Tibial nerve (tissue), 4 donors: ENCODE data around the gene SEMA4G. TPM values are rescaled to one million over a fixed set of nuclear protein-coding genes. Genes with fewer than 3 reads are reported as not detected.
A peak's percentile ranks its signal among the peaks of the same experiment; 100 is the strongest.

Source experiments
- DNase-seq, 2 donors: peaks; one replicate each; pipeline ENCODE4 v3.0.0-alpha.2; 2019; ENCODE audit warnings: low spot score in 2 of 2
- H3K27ac ChIP-seq, 4 donors: fragments of 200-600 bp; sonication (generic) in 3 of 4; one replicate each; pipeline ENCODE4 v1.5.1; 2017 to 2019; ENCODE audit warnings: mild to moderate bottlenecking in 1 of 4
- H3K27me3 ChIP-seq, 2 donors: fragments of 200-600 bp; sonication (generic) in 1 of 2; one replicate each; pipeline versions ENCODE4 v1.5.1 to v1.6.0; 2017 to 2019
- H3K36me3 ChIP-seq, 3 donors: fragments of 200-600 bp; sonication (generic); one replicate each; pipeline ENCODE4 v1.5.1; 2018 to 2019
- H3K4me1 ChIP-seq, 4 donors: fragments of 200-600 bp; sonication (generic) in 3 of 4; one replicate each; pipeline ENCODE4 v1.5.1; 2017 to 2019
- H3K4me3 ChIP-seq, 4 donors: fragments of 200-600 bp; sonication (generic) in 3 of 4; one replicate each; pipeline ENCODE4 v1.5.1; 2017 to 2019; ENCODE audit warnings: mild to moderate bottlenecking in 1 of 4, moderate library complexity in 1 of 4
- H3K9me3 ChIP-seq, 4 donors: fragments of 200-600 bp; sonication (generic) in 3 of 4; one replicate each; pipeline ENCODE4 v1.5.1; 2017 to 2019
- CTCF ChIP-seq, 5 experiments: fragments of 200-600 bp in 3 of 5; fragments of 450-650 bp in 2 of 5; sonication (generic) in 3 of 5; IDR thresholded peaks; one replicate each; pipeline ENCODE4 v1.5.1; 2016 to 2019; ENCODE audit warnings: antibody characterized with exemption in 5 of 5, mild to moderate bottlenecking in 3 of 5, moderate library complexity in 2 of 5
- EP300 ChIP-seq, 2 donors: sonication (generic); formaldehyde crosslinking; IDR thresholded peaks; one replicate each; pipeline ENCODE4 v1.6.1; 2017; ENCODE audit warnings: antibody characterized with exemption in 2 of 2, mild to moderate bottlenecking in 1 of 2
- POLR2A ChIP-seq, 2 donors: fragments of 450-650 bp; IDR thresholded peaks; one replicate each; pipeline ENCODE4 v1.6.1; 2017; ENCODE audit warnings: antibody characterized with exemption in 2 of 2, mild to moderate bottlenecking in 2 of 2, moderate library complexity in 2 of 2
- WGBS, 2 donors: methylation state at CpG; one replicate each; pipeline ENCODE4 v1.1.5; 2018; 5-methylcytosine and 5-hydroxymethylcytosine counted together
- total RNA-seq, 4 donors: library from RNA; depleted of rRNA; stranded (reverse); fragments of >200 nt; gene quantifications; one replicate each; pipeline ENCODE4 v1.1.0, GENCODE V29; 2016

The SEMA4G gene
- total RNA-seq, 4 donors from 2014 or later, result 3.1 to 9.2 (median 5.3) TPM

GRCh38 chr10:100980311-100980710 is 11.0 kb downstream of the SEMA4G start:
- Histone ChIP-seq H3K4me1 (peaks cover 0 to 9% (median 0%) of the 10 kb centered on the region in 4 donors), H3K4me3 (no peak overlapping the region), H3K27ac (no peak overlapping the region), H3K27me3 (no peaks in the 10 kb centered on the region), H3K9me3 (no peaks in the 10 kb centered on the region), H3K36me3 (peaks cover 0 to 89% (median 0%) of the 10 kb centered on the region in 3 donors)
- WGBS, 2 donors, result 70 to 83% methylated on average over 2 of the region's 2 CpGs
- no peak for DNase-seq
- TF ChIP-seq POLR2A (IDR thresholded peaks at IDR 0.05) (no peak), CTCF (IDR thresholded peaks at IDR 0.05) (no peak), EP300 (IDR thresholded peaks at IDR 0.05) (no peak)

GRCh38 chr10:100980711-100981110 is 11.4 kb downstream of the SEMA4G start:
- peaks cover 0 to 93% (median 0%) of the 10 kb centered on the region in 3 donors for H3K36me3 ChIP-seq

DNA sequence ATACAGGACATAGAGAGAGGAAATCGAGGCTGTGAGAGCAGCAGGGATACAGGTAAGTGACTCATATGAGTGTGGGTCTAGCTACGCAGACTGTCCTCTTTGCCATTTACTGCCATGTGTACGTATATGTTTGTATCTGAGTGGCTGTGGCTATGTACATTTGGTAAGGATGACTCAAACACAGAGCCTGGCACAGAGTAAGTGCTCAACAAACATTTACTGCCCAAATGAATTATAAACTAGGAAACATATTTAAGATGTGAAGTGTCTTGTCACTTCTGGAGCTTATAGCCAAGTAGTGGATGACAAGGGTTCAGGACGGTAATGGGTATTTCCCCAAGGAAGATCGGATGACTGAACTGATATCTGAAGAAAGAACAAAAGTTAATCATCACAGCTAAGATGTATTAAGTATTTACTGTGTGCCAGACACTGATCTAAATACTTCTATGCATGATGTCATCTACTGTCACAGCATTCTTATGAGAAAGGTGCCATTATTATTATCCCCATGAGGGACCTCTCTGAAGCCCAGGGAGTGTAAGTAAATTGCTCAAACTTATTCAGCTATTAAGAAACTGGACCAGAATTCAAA is 12.0 kb downstream of the SEMA4G start:
- peaks cover 0 to 19% (median 2%) of the 10 kb centered on the region in 4 donors for H3K4me1 ChIP-seq

More at GRCh38 chr10:100980711-100981110, 11.4 kb downstream of the SEMA4G start:
- DNase-seq, result no peak
- H3K27ac ChIP-seq, result no peak overlapping the region
- TF ChIP-seq EP300 (IDR thresholded peaks at IDR 0.05), result no peak
- no peak for TF ChIP-seq CTCF (IDR thresholded peaks at IDR 0.05)
- H3K4me3 ChIP-seq, result no peak overlapping the region
- H3K9me3 ChIP-seq, result no peaks in the 10 kb centered on the region
- WGBS, 2 donors, result 86 to 97% methylated on average over 7 of the region's 7 CpGs
- peaks cover 0 to 13% (median 0%) of the 10 kb centered on the region in 4 donors for H3K4me1 ChIP-seq
- no peaks in the 10 kb centered on the region for H3K27me3 ChIP-seq

GRCh38 chr10:100982916-100983830 is 13.9 kb downstream of the SEMA4G start:
- no peaks in the 10 kb centered on the region for H3K9me3 ChIP-seq
- no peak overlapping the region for H3K4me3 ChIP-seq
- H3K27me3 ChIP-seq, result no peaks in the 10 kb centered on the region
- H3K4me1 ChIP-seq, result peaks cover 0 to 31% (median 14%) of the 10 kb centered on the region in 4 donors
- peak overlapping the region in 2 of 4 donors; percentile 70 to 87 for H3K27ac ChIP-seq
- WGBS, 2 donors, result 87% methylated on average over 11 to 14 of the region's 24 CpGs
- TF ChIP-seq CTCF (IDR thresholded peaks at IDR 0.05), result no peak
- TF ChIP-seq EP300 (IDR thresholded peaks at IDR 0.05), result no peak
- no peak for TF ChIP-seq POLR2A (IDR thresholded peaks at IDR 0.05)
- DNase-seq, result no peak
- peaks cover 0 to 76% (median 0%) of the 10 kb centered on the region in 3 donors for H3K36me3 ChIP-seq

More for the DNA sequence above, 12.0 kb downstream of the SEMA4G start:
- DNase-seq, result no peak
- Histone ChIP-seq H3K36me3 (peaks cover 0 to 93% (median 0%) of the 10 kb centered on the region in 3 donors), H3K4me3 (no peak overlapping the region), H3K27ac (no peak overlapping the region), H3K9me3 (no peaks in the 10 kb centered on the region), H3K27me3 (no peaks in the 10 kb centered on the region)
- TF ChIP-seq CTCF (IDR thresholded peaks at IDR 0.05) (no peak), POLR2A (IDR thresholded peaks at IDR 0.05) (no peak), EP300 (IDR thresholded peaks at IDR 0.05) (no peak)
- 86 to 92% methylated on average over 5 of the region's 5 CpGs for WGBS, 2 donors
